K562 (cell line): ENCODE results near the gene LINGO3. TPM values are rescaled to one million over a fixed set of nuclear protein-coding genes. Genes with fewer than 3 reads are reported as not detected.

Experiments used
- ATAC-seq: fragments of 200-7000 bp; cut with Tn5 transposase; 3 replicates; pipeline ENCODE4 v1.9.1; 2020; ENCODE audit warnings: moderate library complexity
- BruUV-seq: library from RNA; stranded (reverse); fragments of 400-500 nt; replicated peaks from 2 replicates; lab custom pipeline; 2021; lab: Mats Ljungman, UMichigan
- CTCF ChIA-PET: fragments of 300-600 bp; formaldehyde crosslinking; extraction: SDS; loops from one replicate; lab custom pipeline; 2021; ENCODE audit warnings: low intra/inter-chr PET ratio; lab: Yijun Ruan, JAX
- POLR2A ChIA-PET: fragments of 300-600, 350-650 bp; sonication (Branson Sonifier 250); formaldehyde crosslinking; extraction: SDS; loops from one replicate; lab custom pipeline; 2021; ENCODE audit warnings: antibody characterized with exemption, inconsistent platforms; lab: Yijun Ruan, JAX
- DNase-seq, 4 experiments: peaks; one replicate each; pipeline versions ENCODE4 v3.0.0 to v3.0.0-alpha.2; 2011 to 2018; ENCODE audit warnings: low spot score in 3 of 4, mixed read lengths in 3 of 4; ENCODE audit errors: extremely low read depth in 1 of 4
- FAIRE-seq: peaks from 2 replicates; lab custom pipeline; 2011; peaks lifted over from hg19 to GRCh38; lab: Jason Lieb, UNC
- H2AFZ ChIP-seq: 2 replicates; pipeline ENCODE4 v1.6.0; 2011; ENCODE audit warnings: low read depth, low read length, control low read depth, inconsistent platforms
- H3K27ac ChIP-seq: fragments of 200-600 bp; 3 replicates; pipeline ENCODE4 v1.8.0; 2011; ENCODE audit warnings: low read depth, mild to moderate bottlenecking, control low read depth, inconsistent platforms, low read length, moderate library complexity, mixed read lengths; ENCODE audit errors: extremely low read depth
- H3K27me3 ChIP-seq, 2 experiments: fragments of 300-600 bp in 1 of 2; 2 replicates in 1 of 2; 3 replicates in 1 of 2; pipeline versions ENCODE4 v1.6.0 to v1.8.0; 2011; ENCODE audit warnings: inconsistent platforms in 2 of 2, low read length in 2 of 2, mild to moderate bottlenecking in 1 of 2, mixed read lengths in 1 of 2, moderate library complexity in 1 of 2; ENCODE audit not compliant: control insufficient read depth in 2 of 2, insufficient read depth in 2 of 2
- H3K36me3 ChIP-seq: fragments of 300-600 bp; 3 replicates; pipeline ENCODE4 v1.8.0; 2011; ENCODE audit warnings: mild to moderate bottlenecking, low read length, inconsistent platforms; ENCODE audit not compliant: control insufficient read depth, insufficient read depth
- H3K4me1 ChIP-seq, 2 experiments: fragments of 200-600 bp in 1 of 2; replicated peaks in 1 of 2; 2 replicates in 1 of 2; 3 replicates in 1 of 2; pipeline versions ENCODE4 v1.5.1 to v1.8.0; 2011; ENCODE audit warnings: inconsistent platforms in 2 of 2, low read length in 2 of 2, mild to moderate bottlenecking in 1 of 2, mixed read lengths in 1 of 2, moderate library complexity in 1 of 2; ENCODE audit not compliant: control insufficient read depth in 2 of 2, insufficient read depth in 2 of 2
- H3K4me2 ChIP-seq: 2 replicates; pipeline ENCODE4 v1.6.1; 2011; ENCODE audit warnings: low read length, control low read depth, inconsistent platforms, mixed read lengths; ENCODE audit not compliant: insufficient read depth
- H3K4me3 ChIP-seq: fragments of 200-600 bp; sonication (generic), shearing (Covaris generic); 2 replicates; pipeline ENCODE4 v1.5.1; 2016; ENCODE audit warnings: control low read depth, inconsistent platforms
- H3K79me2 ChIP-seq: fragments of 200-600 bp; 3 replicates; pipeline ENCODE4 v1.8.0; 2011; ENCODE audit warnings: low read length, inconsistent platforms; ENCODE audit not compliant: control insufficient read depth, insufficient read depth
- H3K9ac ChIP-seq, 2 experiments: 2 replicates each; pipeline versions ENCODE4 v1.6.0 to v1.6.1; 2011; ENCODE audit warnings: low read depth in 2 of 2, low read length in 2 of 2, control low read depth in 1 of 2, inconsistent platforms in 1 of 2, mild to moderate bottlenecking in 1 of 2, mixed read lengths in 1 of 2; ENCODE audit not compliant: insufficient read depth in 1 of 2
- H3K9me1 ChIP-seq: one replicate; pipeline ENCODE4 v1.6.0; 2011; ENCODE audit warnings: inconsistent platforms, mild to moderate bottlenecking, low read length, moderate library complexity; ENCODE audit not compliant: control insufficient read depth, insufficient read depth
- H3K9me3 ChIP-seq: replicated peaks from 2 replicates; pipeline ENCODE4 v1.5.1; 2011; ENCODE audit warnings: low read depth, low read length, inconsistent platforms; ENCODE audit not compliant: control insufficient read depth, insufficient read depth
- H4K20me1 ChIP-seq: replicated peaks from 2 replicates; pipeline ENCODE4 v1.6.1; 2011; ENCODE audit warnings: low read length, inconsistent platforms, mixed read lengths; ENCODE audit not compliant: control insufficient read depth, insufficient read depth
- CBX1 ChIP-seq: sonication (generic); IDR thresholded peaks from 2 replicates; pipeline ENCODE4 v1.6.1; 2016; ENCODE audit warnings: antibody characterized with exemption, low read depth, mild to moderate bottlenecking
- CBX3 ChIP-seq, 2 experiments: IDR thresholded peaks; 1 replicate in 1 of 2; 2 replicates in 1 of 2; pipeline ENCODE4 v1.6.1; 2012; ENCODE audit warnings: inconsistent platforms in 2 of 2, low read length in 2 of 2, borderline replicate concordance in 1 of 2, control low read depth in 1 of 2
- CBX5 ChIP-seq: IDR thresholded peaks from 2 replicates; pipeline ENCODE4 v1.6.1; 2014; ENCODE audit warnings: low read depth, borderline replicate concordance
- LCOR ChIP-seq: sonication (generic); formaldehyde crosslinking; IDR thresholded peaks from 2 replicates; pipeline ENCODE4 v1.8.0; 2022; ENCODE audit warnings: mild to moderate bottlenecking, missing genetic modification reagents
- MTA1 ChIP-seq: fragments of 450-650 bp; IDR thresholded peaks from 2 replicates; pipeline ENCODE4 v1.6.1; 2017; ENCODE audit warnings: borderline replicate concordance
- TARDBP ChIP-seq: fragments of 450-650 bp; IDR thresholded peaks from 2 replicates; pipeline ENCODE4 v1.6.1; 2016
- TRIM24 ChIP-seq, 2 experiments: fragments of 450-650 bp; IDR thresholded peaks; 2 replicates each; pipeline ENCODE4 v1.6.1; 2016
- TRIM28 ChIP-seq: fragments of 450-650 bp; IDR thresholded peaks from 2 replicates; pipeline ENCODE4 v1.6.1; 2017
- XRCC3 ChIP-seq: fragments of 450-650 bp; IDR thresholded peaks from 2 replicates; pipeline ENCODE4 v1.6.1; 2017; ENCODE audit warnings: mild to moderate bottlenecking, moderate library complexity
- ZEB2 ChIP-seq: fragments of 450-650 bp; IDR thresholded peaks from 2 replicates; pipeline ENCODE4 v1.6.1; 2016
- ZNF324 ChIP-seq: fragments of 250-450 bp; sonication (Bioruptor Pico); IDR thresholded peaks from 2 replicates; pipeline ENCODE4 v1.4.0; 2020; ENCODE audit warnings: mild to moderate bottlenecking
- ZNF445 ChIP-seq: fragments of 250-450 bp; sonication (Bioruptor Pico); IDR thresholded peaks from 2 replicates; pipeline ENCODE4 v1.4.0; 2020; ENCODE audit warnings: low read depth, mild to moderate bottlenecking, moderate library complexity
- ZNF561 ChIP-seq: fragments of 450-650 bp; formaldehyde crosslinking; conservative IDR thresholded peaks from 2 replicates; pipeline ENCODE4 v1.4.0; 2020; ENCODE audit warnings: mild to moderate bottlenecking, moderate library complexity
- WGBS: fragments of 100-300 bp; shearing (Covaris generic); methylation state at CpG from one replicate; pipeline ENCODE4 v1.1.6; 2016; ENCODE audit warnings: low coverage, mixed read lengths; ENCODE audit not compliant: insufficient coverage; ENCODE audit errors: missing lambda C conversion rate; 5-methylcytosine and 5-hydroxymethylcytosine counted together
- in situ Hi-C: fragments of 300-500 bp; cut with MboI; formaldehyde crosslinking; loops from 4 replicates; pipeline ENCODE4 v1.15.0; 2018; ENCODE audit warnings: inconsistent platforms, mixed read lengths
- intact Hi-C: fragments of 100-400 bp; cut with micrococcal nuclease; formaldehyde crosslinking; loops from 2 replicates; pipeline ENCODE4 v1.14.2; 2022
- polyA plus RNA-seq, 8 experiments: library from polyadenylated mRNA; depleted of rRNA in 4 of 8; stranded (reverse) in 5 of 8; unstranded in 3 of 8; fragments of >200 nt; fragmentation: Nextera tagmentation in 2 of 8; fragmentation: Illumina TruSeq in 1 of 8; extraction: Ambion mirVana in 2 of 8; extraction: Trizol in 1 of 8; gene quantifications; 2 replicates each; pipeline versions ENCODE4 v1.2.1 to v1.2.3, GENCODE V29; 2011 to 2014; ENCODE audit warnings: inconsistent platforms in 1 of 8, missing spikeins in 1 of 8
- total RNA-seq, 7 experiments: library from RNA; depleted of rRNA in 6 of 7; stranded (reverse); fragments of >200 nt in 6 of 7; fragmentation: Illumina TruSeq in 2 of 7; extraction: Trizol in 2 of 7; gene quantifications; 2 replicates each; pipeline versions ENCODE4 v1.2.1 to v1.2.3, GENCODE V29; 2011 to 2021; ENCODE audit warnings: low replicate concordance in 1 of 7
- TF ChIP-seq, protein P1 (sequence below): fragments of 450-650 bp; IDR thresholded peaks from 2 replicates; pipeline ENCODE4 v1.6.1; 2018; ENCODE audit warnings: mild to moderate bottlenecking, low read depth; ENCODE audit not compliant: partially characterized antibody

The LINGO3 gene
- total and polyA plus RNA-seq, 9 of the 15 experiments (the other 6 are each of a cell fraction or from before 2014, with no cell fraction given): 0.03 to 0.05 (median 0.03) TPM; not detected in 6

DNA sequence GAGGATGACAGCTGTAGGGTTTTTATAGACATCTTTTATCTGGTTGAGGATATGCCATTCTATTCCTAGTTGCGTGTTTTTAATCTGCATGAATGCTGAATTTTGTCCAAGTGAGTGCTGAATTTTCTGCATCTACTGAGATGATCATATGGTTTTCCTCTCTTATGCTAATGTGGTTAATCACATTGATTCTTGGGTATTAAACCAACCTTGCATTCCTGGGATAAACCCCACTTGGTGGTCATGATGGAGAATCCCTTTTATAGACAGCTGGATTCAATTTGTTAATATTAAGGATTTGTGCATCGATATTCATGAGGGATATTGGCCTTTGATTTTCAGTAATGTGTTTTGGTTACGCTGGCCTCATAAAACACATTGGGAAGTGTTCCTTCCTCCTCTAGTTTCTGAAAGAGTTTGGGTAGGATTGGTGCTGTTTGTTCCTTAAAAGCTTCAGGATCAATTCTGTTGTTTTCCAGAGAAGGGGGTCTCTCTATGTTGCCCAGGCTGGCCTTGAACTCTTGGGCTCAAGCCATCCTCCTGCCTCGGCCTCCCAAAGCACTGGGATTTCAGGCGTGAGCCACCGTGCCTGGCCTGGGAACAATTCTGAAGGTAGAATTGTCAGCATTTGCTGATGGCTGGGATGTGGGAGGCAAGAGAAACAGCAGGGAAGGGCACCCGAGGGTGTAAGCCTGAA, 7.3 kb upstream of the LINGO3 start:
- H3K4me3 ChIP-seq: no peak overlapping the region
- BruUV-seq: no TSS peak

More for the DNA sequence above, 7.3 kb upstream of the LINGO3 start:
- POLR2A ChIA-PET: interaction anchor here (0.6 to 4.2 kb wide), 3 partner anchors 12 to 1784 kb away, joined by 3 to 13 read pairs (median 5); partner anchors contain the start of genes CDC34, LSM7 and SPPL2B
- Histone ChIP-seq H3K4me2 (0 out of 2 replicates have a peak overlapping the region, but pooled peaks have one; percentile 30), H3K9me3 (peaks cover 12% of the 10 kb centered on the region), H2AFZ (no peak overlapping the region; the same call in 1 of the 2 replicates), H4K20me1 (no peaks in the 10 kb centered on the region), H3K27me3 (no peaks in the 10 kb centered on the region), H3K9ac (no peak overlapping the region), H3K36me3 (no peaks in the 10 kb centered on the region), H3K27ac (no peak overlapping the region), H3K4me1 (peaks cover 3 to 36% of the 10 kb centered on the region in 2 experiments; a peak in 3 of 5 replicates), H3K9me1 (no peaks in the 10 kb centered on the region)
- FAIRE-seq: peak; percentile 40
- 59% methylated on average over 7 of the region's 7 CpGs for WGBS
- DNase-seq: peak in 1 of 4 experiments; percentile 28
- in situ Hi-C loops (loop anchor here (5.0 to 10.0 kb wide), 2 partner anchors 80 to 158 kb away; partner anchors contain the start of genes PLEKHJ1 and SF3A2), intact Hi-C loops (loop anchor here (2.0 to 5.0 kb wide), 2 partner anchors 38 to 158 kb away; no protein-coding TSS in a partner anchor)
- ATAC-seq: no peak
- CTCF ChIA-PET: no interaction called here
- no peak for TF ChIP-seq ZNF561 (CRISPR knock-in tag)
- TF ChIP-seq ZNF324 (CRISPR knock-in tag): peak; percentile 100
- peak; percentile 55; the same call in 1 of the 2 replicates for TF ChIP-seq XRCC3
- peak; percentile 63; the same call in 1 of the 2 replicates for TF ChIP-seq ZNF445 (CRISPR knock-in tag)
- TF ChIP-seq CBX3 (IDR thresholded peaks at IDR 0.05; ENCODE audit: borderline replicate concordance in 1 of 2, low read length in 2 of 2): peak in 1 of 2 experiments; percentile 95; a peak in 2 of 3 replicates
- peak; percentile 95 for TF ChIP-seq TRIM28
- TF ChIP-seq ZEB2: 0 out of 2 replicates have a peak, but pooled peaks have one; percentile 16
- peak; percentile 71; the same call in 1 of the 2 replicates for TF ChIP-seq CBX5
- no peak for TF ChIP-seq MTA1
- TF ChIP-seq CBX1: 0 out of 2 replicates have a peak, but pooled peaks have one; percentile 25
- TF ChIP-seq, protein P1, sequence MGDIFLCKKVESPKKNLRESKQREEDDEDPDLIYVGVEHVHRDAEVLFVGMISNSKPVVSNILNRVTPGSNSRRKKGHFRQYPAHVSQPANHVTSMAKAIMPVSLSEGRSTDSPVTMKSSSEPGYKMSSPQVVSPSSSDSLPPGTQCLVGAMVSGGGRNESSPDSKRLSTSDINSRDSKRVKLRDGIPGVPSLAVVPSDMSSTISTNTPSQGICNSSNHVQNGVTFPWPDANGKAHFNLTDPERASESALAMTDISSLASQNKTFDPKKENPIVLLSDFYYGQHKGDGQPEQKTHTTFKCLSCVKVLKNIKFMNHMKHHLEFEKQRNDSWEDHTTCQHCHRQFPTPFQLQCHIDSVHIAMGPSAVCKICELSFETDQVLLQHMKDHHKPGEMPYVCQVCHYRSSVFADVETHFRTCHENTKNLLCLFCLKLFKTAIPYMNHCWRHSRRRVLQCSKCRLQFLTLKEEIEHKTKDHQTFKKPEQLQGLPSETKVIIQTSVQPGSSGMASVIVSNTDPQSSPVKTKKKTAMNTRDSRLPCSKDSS: peak; percentile 74
- peak in 1 of 2 experiments; percentile 51; a peak in 2 of 4 replicates for TF ChIP-seq TRIM24 (IDR thresholded peaks at IDR 0.05)
- no peak for TF ChIP-seq TARDBP
- TF ChIP-seq LCOR (CRISPR knock-in tag): peak; percentile 54; the same call in 1 of the 2 replicates
- TF ChIP-seq, all 486 proteins: peak for 11
- no peaks in the 10 kb centered on the region for H3K79me2 ChIP-seq
